ENCODE data around the gene ZNF264.
A peak's percentile ranks its signal among the peaks of the same experiment; 100 is the strongest.
"Not testable (repeated sequence)": the region's sequence is repeated elsewhere in the genome, so short reads cannot be mapped to it uniquely, and the experiment has no call there.

ZNF264 gene

DNA sequence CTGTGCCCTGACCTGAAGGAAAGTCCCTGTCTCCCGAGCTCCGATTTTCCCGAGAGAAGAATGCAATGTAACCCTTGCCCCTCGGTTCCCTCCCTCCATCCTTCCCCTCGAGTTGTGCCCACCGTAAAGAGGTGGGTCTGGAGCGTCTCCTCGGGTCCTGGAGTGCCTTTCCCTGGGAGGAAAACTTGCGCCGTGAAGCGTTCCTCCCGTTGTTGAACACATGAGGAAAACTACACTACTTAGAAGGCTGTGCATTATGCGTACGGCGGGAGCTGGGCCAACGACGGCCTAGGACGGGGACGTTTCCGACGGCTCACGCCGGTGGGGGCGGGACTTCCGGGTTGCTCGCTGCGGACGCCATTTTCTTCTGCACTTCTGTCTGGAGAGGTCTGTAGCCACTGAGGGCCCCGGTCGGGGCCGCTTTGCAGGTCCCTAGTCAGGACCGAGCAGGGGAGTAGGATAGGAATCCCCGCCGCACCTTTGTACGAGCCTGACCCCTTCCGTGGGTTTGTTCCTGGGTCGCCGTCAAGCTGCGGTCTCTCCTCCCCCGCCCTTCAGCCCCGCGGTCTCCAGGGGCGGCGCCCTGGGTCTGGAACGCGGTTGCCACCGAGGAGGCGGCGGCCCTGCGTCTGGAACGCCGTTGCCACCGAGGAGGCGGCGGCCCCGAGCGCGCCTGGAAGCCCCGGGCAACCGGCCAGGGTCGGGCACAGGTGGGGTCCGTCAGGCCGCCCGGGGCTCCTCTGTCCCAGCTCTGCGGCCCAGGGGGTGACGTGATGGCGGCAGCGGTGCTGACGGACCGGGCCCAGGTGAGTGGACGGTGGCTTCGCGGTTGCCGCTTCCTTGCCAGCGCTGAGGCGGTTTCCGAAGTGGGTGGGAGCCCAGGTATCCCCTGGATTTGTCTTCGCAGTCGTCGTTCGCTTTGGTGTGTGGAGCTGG is at the start of gene ZNF264:
Gene ZNF264, plus strand, starts transcription at position 360 of the 936 bp plus-strand sequence. Its CDS starts 414 bp downstream, at position 774.
- DNase-seq (ENCODE audit: low read depth in 3 of 3, low spot score in 1 of 3): peak; percentile 64 to 83 (median 69)

DNA sequence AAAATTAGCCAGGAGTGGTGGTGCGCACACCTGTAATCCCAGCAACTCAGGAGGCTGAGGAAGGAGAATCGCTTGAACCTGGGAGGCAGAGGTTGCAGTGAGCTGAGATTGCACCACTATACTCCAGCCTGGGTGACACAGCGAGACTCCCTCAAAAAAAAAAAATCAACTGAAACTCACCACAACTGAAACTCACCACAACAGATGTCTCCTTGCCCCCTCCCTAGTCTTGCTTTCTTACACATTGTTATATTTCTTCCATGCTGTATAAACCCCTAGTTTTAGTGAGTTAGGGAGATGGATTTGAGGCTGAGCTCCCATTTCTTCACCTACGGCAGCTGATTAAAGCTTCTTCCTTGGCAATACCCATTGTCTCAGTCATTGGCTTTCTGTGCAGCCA is 49.6 kb upstream of the ZNF264 start:
- DNase-seq (ENCODE audit: low read depth in 3 of 3, low spot score in 1 of 3): no peak

DNA sequence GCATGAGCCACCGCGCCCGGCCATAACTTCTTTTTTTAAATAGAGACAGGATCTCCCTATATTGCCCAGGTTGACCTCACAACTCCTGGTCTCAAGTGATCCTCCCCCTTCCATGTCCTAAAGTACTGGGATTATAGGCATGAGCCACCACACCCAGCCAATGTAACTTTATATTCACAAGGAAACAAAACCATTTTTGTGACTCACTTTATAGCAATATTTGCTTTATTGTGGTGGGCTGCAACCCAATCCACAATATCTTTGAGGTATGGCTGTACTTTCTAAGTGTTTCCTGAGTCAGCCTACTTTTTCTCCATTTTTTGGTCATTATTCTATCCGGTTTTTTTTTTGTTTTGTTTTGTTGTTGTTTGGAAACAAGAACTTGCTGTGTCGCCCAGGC is 38.4 kb upstream of the ZNF264 start:
- no peak for DNase-seq (ENCODE audit: low read depth in 3 of 3, low spot score in 1 of 3)

DNA sequence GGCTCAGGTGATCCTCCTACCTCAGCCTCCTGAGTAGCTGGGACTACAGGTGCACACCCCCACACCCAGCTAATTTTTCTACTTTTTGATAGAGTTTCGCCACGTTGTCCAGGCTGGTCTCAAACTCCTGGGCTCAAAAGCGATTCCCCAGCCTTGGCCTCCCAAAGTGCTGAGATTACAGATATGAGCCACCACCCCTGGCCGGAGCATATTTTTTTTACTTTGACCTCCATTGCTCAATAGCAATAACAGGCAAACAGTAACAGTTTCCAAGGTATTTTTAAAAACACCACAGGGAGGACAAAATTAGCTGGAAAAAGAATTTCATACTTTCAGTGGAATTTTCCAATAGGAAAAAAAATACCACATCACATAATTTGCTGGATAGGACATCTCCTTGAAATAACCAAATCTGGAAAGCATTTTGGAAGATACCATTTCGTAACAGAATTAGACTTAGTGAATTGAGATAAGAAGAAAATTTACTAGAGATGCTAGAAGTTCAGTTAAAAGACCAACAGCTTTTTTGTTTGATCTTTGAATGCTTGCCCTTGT is 29.2 kb upstream of the ZNF264 start:
- no peak for DNase-seq (ENCODE audit: low read depth in 3 of 3, low spot score in 1 of 3)

DNA sequence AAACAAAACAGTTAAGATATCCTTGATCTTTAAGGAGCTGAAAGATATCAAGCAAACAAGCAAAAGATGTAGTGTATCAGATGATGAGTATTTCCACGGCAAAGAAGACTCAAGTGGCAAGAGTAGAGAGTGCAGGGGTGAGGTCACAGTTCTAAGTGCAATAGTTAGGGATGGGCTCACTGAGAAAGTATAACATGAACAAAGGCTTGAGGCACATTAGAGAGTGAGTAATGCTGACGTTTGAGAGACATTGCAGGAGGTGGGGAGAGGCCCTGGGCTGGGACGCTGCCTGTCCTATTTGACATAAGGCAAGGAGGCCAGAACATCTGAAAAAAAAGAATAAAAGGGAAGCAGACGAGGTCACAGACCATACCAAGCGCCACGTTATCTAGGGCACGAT is 25.5 kb upstream of the ZNF264 start:
- DNase-seq (ENCODE audit: low read depth in 3 of 3, low spot score in 1 of 3): no peak

DNA sequence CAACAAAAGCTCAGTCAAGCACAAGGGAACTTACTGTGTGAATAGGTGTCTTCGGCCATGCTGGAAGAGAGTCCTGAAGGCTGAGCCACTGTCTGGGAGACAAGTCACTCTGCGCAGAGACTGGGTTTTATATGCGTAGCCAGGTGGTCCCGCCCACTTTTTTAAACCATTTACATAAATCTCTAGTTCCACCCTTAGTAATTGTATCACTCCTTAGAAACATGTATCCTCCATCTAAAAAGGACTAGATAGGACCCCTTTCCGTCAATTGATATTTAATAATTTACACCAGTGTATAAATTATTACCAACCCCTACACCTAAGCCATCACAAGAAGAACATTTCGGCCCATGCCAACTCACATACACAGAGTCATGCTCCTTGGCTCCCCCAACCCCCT is 23.9 kb upstream of the ZNF264 start, which contains the start of gene DUXA:
Gene DUXA, minus strand, starts transcription at position 101 of the 400 bp plus-strand sequence. Its CDS starts 42 bp downstream, at position 59.
- no peak for DNase-seq (ENCODE audit: low read depth in 3 of 3, low spot score in 1 of 3)

DNA sequence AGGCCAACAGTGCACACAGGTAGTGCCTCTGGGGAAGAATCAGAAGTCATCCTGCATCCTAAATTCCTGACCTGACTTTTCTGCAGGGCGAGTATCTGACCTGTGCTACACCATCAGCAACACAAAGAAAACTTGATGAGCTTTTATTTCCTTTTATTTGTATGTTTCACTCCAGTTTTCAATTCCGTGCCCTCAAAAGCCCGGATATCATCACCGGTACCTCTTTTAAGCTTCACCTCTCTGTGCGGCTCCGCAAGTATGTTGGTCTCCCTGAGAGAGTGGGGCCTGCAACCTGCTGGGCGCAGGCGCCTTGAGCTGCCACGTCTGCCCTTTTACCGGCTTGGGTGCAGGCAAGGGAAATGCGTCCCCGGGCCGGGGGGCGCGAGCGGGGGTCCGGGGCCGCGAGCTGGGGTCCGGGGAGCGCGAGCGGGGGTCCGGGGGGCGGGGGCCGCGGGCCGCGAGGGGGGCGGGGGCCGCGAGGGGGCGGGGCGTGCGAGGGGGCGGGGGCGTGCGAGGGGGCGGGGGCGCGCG is 19.7 kb upstream of the ZNF264 start:
- DNase-seq (ENCODE audit: low read depth in 3 of 3, low spot score in 1 of 3): no peak

DNA sequence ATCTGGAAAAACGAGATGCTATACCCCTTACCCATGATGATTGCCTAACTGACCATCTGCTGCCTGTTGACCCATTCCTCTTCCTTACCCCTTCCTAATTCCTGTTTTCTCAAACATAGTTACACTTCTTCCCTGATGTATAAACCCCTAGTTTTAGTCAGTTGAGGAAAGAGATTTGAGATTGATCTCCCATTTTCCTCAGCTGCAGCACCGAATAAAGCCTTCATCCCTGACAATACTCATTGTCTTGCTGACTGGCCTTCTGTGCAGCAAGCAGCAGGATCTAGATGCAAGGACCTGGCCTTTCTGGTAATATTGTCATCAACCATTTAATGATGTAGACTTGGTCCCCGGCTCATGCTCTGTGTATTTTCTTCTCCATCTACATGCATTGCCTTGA is 999 bp upstream of the ZNF264 start:
- no peak for DNase-seq (ENCODE audit: low read depth in 3 of 3, low spot score in 1 of 3)

DNA sequence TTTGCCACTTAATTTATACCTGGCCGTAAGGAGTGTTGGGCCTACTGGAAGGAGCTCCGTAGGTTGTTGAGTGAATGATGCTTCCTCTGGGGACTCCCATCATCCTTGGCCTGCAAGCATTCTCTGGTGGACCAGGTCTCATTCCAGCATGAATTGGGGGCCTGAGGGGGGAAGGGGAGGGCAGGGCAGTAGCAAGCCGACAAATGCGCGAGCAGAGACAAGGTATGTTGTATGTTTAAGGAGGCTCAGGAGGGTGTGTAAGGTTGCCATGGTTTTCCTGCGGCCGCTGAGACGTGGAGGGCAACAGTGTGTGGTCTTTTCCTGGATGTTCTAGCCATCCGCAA is 749 bp downstream of the ZNF264 start:
- DNase-seq (ENCODE audit: low read depth in 3 of 3, low spot score in 1 of 3): no peak

DNA sequence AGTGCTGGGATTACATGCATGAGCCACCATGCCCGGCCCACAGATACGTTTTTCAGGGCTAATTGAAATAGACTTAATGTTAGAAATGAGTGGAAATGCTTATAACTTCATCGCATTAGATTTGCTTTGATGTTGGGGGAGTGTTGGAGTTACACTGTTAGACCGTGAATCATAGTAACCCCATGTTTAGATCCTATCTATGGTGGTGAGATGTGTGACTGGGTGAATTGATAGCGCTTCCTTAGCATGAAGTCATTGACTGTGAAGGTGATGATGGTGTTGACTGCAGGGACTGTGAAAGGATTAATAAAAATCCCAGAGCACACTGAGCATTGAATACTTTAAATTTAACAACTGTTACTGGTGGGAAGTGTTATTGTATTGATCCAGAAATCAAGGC is 1.7 kb downstream of the ZNF264 start:
- no peak for DNase-seq (ENCODE audit: low read depth in 3 of 3, low spot score in 1 of 3)

DNA sequence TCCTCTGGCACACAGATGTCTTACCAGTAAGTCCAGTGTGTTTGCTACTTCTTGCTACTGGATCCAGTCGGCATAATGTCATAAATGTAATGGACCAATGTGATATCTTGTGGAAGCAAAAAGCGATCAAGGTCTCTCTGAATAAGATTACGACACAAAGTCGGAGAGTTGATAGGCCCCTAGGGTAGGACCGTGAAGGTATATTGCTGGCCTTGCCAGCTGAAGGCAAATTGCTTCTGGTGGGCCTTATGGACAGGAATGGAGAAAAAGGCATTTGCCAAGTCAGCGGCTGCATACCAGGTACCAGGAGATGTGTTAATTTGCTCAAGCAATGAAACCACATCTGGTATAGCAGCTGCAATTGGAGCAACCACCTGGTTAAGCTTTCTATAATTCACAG is 6.6 kb downstream of the ZNF264 start:
- not testable (repeated sequence) for DNase-seq (ENCODE audit: low read depth in 3 of 3, low spot score in 1 of 3)

DNA sequence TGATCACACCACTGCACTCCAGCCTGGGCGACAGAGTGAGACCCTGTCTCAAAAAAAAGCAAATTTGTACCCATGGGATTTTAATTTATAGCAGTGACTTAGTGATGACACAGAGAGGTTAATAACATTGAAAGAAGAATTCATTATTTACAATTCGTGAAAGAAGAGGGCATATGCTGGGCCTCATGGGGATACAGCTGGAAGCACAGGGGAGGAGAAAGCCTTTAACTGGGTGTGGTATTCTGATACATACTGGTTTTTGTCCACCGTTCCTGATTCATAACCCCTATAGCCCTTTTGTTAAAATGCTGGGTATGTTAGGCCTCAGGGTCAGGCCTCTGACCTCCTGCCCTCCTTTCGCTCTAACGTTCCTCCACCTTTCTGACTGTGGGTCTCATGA is 10.9 kb downstream of the ZNF264 start:
- DNase-seq (ENCODE audit: low read depth in 3 of 3, low spot score in 1 of 3): no peak

DNA sequence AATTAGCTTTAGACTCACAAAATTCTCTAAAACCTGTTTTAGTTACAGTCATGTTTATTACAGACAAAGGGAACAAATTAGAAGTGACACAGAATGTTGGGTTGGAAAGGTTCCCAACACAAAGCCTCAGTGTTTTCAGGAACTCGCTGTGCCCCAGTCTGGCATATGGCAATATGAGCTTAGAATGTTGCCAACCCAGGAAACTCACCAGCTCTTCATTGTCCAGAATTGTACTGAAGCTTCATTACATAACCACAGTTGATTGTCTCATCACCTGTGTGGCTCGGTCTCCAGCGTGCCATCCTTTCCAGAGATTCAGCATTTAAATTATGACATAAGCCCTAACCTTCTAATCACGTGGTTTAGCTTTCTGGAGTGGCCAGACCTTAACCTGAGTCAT is 19.1 kb downstream of the ZNF264 start:
- no peak for DNase-seq (ENCODE audit: low read depth in 3 of 3, low spot score in 1 of 3)

DNA sequence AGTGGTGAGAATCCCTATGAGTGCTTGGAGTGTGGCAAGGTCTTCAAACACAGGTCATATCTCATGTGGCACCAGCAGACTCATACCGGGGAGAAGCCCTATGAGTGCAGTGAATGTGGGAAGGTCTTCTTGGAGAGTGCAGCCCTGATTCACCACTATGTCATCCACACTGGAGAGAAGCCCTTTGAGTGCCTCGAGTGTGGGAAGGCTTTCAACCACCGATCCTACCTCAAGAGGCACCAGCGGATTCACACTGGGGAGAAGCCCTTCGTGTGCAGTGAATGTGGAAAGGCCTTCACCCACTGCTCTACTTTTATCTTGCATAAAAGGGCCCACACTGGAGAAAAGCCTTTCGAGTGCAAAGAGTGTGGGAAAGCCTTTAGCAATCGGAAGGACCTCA is 20.8 kb downstream of the ZNF264 start:
- DNase-seq (ENCODE audit: low read depth in 3 of 3, low spot score in 1 of 3): no peak

DNA sequence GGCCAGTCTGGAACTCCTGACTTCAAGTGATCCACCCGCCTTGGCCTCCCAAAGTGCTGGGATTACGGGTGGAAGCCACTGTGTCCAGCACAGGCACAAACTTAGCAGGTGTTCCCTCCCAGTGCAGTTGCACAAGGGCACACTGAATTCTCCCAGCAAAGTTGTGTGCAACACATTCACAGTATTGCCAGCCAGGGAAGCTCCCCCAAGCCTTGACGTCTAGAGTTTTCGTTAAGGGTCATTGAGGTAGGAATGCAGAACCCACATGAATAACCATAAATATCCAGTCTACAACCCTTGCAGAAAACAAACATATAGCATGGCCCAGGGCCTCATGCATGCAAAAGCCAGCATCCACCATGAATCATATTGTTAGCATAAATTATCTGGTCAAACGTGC is 36.2 kb downstream of the ZNF264 start:
- no peak for DNase-seq (ENCODE audit: low read depth in 3 of 3, low spot score in 1 of 3)

DNA sequence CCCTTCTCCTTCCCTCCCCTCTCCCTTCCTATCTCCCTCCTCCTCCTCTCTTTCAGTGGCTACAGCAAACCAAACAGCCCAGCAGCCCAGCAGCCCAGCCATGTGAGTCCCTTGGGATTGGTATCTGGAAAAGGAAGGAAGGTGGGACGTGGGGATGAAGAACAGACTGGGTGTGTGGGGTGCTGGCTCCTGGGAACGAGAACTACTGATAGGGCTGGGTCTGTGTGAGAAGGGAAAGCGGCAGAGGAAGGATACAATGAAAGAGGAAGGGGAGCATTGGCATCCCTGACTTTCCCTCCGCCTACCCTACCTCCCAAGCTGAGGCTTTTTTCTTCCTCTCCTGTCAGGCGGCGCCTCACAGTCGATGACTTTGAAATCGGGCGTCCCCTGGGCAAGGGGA is 40.4 kb downstream of the ZNF264 start:
- DNase-seq (ENCODE audit: low read depth in 3 of 3, low spot score in 1 of 3): no peak

DNA sequence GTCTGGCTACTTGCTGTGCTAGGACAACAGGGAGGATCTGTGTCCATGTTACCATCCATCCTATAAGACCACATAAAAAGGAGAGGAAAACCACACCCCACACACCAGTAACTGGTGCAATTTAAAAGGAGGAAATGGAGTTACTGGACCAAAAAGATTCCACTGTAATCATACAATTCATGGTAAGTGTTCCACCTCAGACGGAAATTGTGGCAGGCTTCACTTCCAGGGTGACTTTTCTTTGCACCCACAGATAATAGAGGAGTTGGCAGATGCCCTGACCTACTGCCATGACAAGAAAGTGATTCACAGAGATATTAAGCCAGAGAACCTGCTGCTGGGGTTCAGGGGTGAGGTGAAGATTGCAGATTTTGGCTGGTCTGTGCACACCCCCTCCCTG is 41.9 kb downstream of the ZNF264 start:
- DNase-seq (ENCODE audit: low read depth in 3 of 3, low spot score in 1 of 3): no peak

DNA sequence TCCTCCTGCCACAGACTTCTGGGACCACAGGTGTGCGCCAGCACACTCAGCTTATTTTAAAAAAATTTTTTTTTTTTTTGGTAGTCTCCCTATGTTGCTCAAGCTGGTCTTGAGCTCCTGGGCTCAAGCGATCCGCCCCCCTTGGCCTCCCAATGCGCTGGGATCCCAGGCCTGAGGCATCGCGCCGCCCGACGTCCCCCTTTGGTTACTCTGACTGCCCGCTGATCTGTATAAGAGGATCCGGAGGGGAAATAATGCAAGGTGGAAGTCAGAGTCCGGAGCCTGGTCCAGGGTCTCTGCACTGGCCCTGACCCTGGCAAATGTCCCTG is 48.6 kb downstream of the ZNF264 start:
- no peak for DNase-seq (ENCODE audit: low read depth in 3 of 3, low spot score in 1 of 3)

DNA sequence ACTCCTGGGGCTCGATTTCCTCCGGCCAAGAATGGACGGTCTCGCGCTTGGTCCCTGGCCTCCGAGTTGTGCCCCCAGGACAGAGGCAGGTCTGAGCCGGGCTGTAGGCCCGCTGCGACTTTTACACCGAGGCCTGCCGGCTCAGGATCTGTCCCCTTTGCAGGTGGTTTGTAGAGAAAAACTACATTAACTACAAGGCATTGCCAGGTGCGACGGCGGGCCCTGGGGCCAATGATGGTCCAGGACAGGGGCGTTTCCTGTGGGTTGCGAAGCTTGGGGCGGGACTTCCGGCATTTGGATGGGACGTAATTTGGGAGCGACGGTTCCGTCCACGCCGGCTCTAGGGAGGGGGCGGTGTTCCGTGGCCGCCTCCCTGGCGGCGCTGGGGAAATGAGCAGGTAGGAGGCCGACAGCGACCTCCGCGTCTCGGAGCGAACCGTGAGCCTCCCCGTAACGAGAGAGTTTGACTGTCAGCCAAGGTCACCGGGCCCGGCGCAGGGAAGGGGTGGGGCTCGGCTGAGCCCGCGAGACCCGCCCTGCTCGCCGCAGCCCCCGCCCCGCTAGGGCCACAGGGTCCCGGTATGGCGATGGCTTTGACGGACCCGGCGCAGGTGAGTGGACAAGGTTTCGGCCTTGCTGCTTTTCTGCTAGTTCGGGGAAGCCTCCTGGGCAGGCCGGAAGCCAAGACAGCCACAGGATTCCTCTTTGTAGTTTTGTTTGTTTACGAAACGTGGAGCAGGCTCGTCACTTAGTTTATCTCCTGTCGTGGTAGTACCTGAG is 49.2 kb downstream of the ZNF264 start, which contains the start of gene ZNF805:
Gene ZNF805, plus strand, starts transcription at position 322 of the 780 bp plus-strand sequence. Its CDS starts 260 bp downstream, at position 582.
- peak; percentile 88 to 91 (median 89) for DNase-seq (ENCODE audit: low read depth in 3 of 3, low spot score in 1 of 3)

DNA sequence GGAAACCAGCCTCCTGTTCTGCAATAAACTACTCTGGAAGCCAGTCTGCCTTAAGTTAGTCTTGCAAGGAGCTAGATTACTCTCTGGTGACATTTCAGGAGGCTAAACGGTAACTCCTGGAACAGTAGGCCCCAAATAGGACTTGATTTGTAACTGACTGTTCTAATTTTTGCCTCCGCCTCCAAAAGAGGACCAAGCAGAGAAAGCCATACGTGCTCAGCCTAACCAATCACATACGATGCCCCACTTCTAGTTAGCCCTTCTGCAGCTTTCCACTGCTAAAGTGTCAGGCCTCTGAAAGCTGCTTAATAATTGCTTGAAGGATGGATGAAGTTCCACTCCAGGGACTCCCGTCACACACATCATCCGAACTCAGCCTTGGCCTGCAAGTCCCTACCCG is 49.9 kb downstream of the ZNF264 start:
- DNase-seq (ENCODE audit: low read depth in 3 of 3, low spot score in 1 of 3): no peak

DNA sequence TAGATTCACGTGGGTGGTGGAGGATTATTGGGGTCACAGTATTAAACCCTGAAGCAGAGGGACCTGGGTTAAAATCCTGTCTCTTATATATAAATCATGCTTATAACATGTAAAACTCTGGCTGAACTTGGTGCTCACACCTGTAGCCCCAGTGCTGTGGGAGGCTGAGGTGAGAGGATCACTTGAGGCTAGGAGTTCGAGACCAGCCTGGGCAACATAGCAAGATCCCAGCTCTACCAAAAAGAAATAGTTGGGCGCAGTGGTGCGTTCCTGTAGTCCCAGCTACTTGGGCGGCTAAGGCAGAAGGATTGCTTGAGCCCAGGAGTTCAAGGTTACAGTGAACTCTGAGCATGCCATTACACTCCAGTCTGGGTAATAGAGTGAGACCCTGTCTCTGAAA is 51.5 kb downstream of the ZNF264 start:
- no peak for DNase-seq (ENCODE audit: low read depth in 3 of 3, low spot score in 1 of 3)

DNA sequence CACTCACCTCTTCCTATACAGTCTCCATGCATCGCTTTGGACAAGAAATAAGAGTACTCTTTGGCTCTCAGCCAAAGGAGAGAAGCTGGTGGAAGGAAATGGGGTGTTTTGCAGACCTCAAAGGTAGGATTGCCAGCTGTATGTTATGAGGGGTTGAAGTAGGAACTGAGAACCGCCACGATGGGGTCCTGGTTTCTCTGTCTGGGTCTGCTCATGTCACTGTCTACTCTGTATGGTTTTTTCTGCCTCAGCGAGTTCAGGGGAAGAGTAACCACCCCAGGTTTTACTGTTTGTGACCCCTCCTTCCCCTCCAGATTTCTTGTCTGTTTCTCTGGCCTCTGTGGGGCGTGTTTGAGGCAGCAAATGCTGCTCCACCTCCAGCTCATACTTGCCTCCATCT is 53.2 kb downstream of the ZNF264 start:
- no peak for DNase-seq (ENCODE audit: low read depth in 3 of 3, low spot score in 1 of 3)

Measured in stimulated activated CD4-positive, alpha-beta T cell treated with anti-CD3 and anti-CD28 coated beads, TNF-alpha, amount 100 ng/mL, for 1 hour (primary cell).